AML-193 (cell line): ENCODE results near the gene DISP3.

Source experiments
- DNase-seq, 2 experiments: peaks; one replicate each; lab custom pipeline; 2025; lab: John Stamatoyannopoulos, UW

Gene DISP3

DNA sequence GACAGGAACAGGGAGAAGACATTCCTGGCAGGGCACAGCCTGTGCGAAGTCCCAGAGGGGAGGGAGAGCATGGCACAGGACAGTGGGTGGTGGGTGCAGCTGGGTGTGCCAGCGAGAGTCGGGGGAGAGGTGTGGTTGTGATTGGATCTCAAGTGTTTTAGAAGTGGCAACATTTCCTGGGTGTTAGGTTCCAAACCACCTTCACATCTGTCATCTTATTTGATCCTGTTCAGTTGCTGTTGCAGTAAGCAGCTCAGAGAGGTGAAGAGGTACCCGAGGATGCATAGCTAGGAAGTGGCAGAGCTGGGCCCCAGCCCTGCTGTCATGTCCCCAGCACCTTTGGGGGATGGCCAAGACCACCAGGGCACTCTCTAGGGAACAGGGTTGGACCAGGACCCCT is 22.0 kb upstream of the DISP3 start:
- DNase-seq: no peak

GRCh38 chr1:11458811-11459275 is 20.1 kb upstream of the DISP3 start:
- DNase-seq: no peak

DNA sequence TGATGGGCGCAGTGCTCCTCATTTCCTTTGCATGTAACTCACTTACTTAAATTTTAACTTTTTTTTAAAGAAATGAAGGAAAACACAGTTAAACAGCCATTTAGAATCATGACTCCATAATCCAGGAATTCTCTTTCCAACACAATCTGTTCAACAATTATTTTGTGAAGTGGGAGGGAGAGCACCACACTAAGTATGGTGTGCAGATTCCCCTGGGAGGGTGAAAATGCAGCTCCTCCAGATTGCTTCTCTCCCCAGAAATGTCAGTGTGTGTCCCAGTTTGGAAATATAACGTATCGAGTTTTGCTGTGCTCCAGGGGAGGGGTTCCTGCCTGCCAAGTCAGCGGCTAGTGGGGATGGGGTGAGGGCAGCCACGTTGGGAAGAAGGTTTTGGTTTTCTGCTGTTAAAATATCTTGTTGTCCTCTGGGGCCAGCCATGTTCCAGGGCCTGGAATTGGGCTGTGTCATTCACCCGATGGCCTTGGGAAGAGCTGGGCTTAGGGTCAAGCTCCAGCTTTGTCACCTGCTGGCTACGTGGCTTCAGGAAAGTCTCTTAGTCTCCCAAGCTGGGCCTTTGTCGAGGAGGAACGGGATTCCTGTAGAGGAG is 17.3 kb upstream of the DISP3 start:
- DNase-seq: no peak

GRCh38 chr1:11462224-11462923 is 16.6 kb upstream of the DISP3 start:
- DNase-seq: no peak

- DNase-seq: no peak
These were observed 15.8 kb upstream of the DISP3 start for GRCh38 chr1:11463177-11463576.

DNA sequence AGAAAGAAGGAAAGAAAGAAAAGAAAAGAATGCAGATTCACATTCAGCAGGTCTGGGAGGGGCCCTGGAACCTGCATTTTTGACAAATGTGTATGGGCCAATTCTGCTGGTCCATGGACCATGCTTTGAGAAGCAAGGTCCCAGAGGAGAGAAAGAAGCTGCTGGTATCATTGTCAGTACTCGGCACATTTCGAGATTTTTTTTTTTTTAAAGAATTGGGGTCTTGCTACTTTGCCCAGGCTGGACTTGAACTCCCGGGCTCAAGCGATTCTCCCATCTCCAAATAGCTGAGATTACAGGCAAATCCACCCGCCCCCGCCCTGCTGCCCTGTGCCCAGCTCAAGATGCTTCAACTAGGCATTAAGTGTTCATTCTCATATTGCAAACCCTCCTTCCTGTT is 13.6 kb upstream of the DISP3 start:
- DNase-seq: no peak

GRCh38 chr1:11466416-11466815 is 12.5 kb upstream of the DISP3 start:
- DNase-seq: no peak

GRCh38 chr1:11468878-11469277 is 10.1 kb upstream of the DISP3 start:
- no peak for DNase-seq

DNA sequence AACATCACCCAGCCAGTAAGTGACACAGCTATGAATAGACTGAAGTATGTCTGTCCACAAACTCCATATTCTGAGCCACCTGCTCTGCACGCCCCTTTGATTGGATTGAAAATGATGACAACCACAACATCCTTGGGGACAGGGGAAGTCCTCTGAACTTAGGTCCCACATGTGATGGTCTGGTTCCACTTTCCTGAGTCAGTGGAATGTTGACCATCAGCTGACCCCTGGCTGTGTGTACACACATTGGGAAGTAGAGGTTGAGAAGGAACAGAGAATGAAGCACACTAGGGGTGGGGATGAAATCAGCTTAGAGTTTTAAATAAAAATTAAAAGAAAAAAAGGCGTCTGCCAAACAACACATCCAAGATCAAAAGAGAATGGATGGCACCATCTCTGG is 8.0 kb upstream of the DISP3 start:
- no peak for DNase-seq

DNA sequence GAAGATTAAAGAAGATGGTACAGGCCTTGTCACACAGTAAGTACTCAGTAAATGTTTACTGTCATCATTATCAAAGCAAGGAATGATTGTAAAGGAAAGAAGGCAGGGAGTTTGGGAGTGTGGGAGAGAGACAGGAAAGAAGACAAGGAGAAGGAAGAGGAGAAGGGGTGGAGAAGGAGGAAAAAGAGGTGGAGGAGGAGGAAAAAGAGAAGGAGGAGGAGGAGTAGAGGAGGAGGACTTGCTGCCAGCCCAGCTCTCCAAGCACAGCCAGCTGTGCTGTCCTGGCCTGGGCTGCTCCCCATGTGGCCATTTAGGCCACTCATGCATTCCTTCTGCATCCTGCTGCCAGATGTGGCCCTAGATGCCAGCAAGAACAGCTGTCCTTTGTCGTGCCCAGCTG is 7.5 kb upstream of the DISP3 start:
- DNase-seq: no peak

- DNase-seq: no peak
These were observed 6.7 kb upstream of the DISP3 start for GRCh38 chr1:11472284-11472683.

DNA sequence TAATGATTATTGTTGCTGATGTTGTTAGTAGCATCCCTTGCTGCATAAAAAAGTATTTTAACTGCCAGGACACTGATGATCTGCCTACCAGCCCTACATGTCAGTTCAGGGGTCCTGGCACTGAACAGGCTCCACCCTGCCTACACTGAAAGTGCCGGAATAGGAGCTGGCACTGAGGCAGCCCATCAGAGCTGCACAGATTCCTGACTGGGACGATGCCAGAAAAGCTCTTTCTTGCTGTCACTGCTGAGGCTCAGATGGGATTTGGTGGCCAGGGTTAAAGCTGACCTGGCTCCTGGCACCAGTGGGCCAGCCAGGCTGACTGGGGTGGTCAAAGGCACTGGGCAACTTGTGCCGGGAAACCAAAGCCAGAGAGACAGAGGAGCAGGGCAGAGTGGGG is 6.2 kb upstream of the DISP3 start:
- no peak for DNase-seq

DNA sequence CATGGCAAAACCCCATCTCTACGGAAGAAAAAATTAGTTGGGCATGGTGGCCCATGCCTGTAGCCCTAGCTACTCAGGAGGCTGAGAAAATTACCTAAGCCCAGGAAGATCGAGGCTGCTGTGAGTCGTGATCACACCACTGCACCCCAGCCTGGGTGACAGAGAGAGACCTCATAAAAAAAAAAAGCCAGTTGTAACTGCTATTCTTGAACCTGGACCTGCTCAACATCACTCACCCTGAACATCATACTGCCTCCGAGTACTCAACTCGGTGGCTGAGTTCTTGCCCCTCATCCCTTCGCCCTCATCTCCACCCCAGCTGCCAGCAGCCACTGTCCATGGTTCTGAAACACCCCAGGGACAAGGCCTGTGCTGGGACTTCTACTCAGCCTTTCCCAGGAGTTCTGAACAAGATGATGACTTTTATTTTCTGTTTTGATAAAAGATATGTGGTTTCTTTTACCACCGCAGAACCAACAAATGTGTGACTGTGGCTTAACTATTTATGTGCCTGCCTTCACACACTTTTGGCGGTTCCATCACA is 5.4 kb upstream of the DISP3 start:
- DNase-seq: no peak

- no peak for DNase-seq
These were observed 4.1 kb upstream of the DISP3 start for GRCh38 chr1:11474826-11475225.

DNA sequence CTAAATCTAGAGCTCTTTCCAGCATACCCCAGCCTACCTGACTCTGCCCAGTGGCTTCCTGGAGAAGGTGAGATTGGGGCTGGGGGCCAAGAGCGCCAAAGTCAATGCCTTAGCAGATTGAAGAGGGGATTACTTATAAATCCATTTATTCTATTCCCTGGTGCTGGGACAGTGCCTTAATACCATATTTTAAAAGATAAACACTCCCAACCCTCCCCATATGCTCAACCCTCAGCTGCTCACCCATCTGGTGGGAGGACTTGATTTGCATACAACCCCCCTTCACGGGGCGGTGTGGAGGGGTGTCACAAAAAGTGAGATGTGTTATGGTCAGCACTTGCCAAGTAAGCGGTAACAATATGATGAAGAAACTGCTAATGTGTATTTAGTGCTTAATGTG is 3.2 kb upstream of the DISP3 start:
- DNase-seq: no peak

DNA sequence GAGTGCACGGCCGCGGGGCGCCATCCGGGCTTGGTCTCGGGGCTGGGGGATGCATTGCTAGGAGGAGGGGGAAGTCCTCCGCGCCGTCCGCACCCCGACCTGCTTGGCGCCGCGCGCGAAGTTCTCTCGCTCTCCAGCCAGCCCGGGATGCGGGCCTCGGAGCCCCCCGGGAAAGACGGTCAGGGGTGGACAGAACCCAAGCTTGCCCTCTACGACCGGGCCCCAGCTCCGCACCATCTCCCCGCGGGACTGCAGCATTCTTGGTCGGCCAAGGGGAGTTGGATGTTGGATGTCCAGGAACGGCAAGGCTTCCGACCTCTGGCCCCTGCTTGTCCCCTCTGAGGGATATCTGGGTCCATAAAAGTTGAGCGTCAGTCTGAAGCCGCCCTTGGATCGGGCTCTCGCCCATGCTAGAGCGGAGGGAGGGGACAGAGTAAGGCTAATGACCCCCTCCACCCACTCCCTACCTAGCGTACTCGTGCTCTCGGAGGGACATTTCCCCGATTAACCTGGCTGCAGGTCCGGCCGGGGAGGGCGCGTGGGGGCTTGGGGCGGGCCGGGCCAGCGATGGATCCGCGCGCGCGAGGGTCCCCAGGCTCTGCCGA is 522 bp downstream of the DISP3 start:
- no peak for DNase-seq

GRCh38 chr1:11481019-11481418 is 2.1 kb downstream of the DISP3 start:
- no peak for DNase-seq

GRCh38 chr1:11482198-11482597 is 3.2 kb downstream of the DISP3 start:
- DNase-seq: no peak

- no peak for DNase-seq
These were observed 3.9 kb downstream of the DISP3 start for GRCh38 chr1:11482701-11483479.

DNA sequence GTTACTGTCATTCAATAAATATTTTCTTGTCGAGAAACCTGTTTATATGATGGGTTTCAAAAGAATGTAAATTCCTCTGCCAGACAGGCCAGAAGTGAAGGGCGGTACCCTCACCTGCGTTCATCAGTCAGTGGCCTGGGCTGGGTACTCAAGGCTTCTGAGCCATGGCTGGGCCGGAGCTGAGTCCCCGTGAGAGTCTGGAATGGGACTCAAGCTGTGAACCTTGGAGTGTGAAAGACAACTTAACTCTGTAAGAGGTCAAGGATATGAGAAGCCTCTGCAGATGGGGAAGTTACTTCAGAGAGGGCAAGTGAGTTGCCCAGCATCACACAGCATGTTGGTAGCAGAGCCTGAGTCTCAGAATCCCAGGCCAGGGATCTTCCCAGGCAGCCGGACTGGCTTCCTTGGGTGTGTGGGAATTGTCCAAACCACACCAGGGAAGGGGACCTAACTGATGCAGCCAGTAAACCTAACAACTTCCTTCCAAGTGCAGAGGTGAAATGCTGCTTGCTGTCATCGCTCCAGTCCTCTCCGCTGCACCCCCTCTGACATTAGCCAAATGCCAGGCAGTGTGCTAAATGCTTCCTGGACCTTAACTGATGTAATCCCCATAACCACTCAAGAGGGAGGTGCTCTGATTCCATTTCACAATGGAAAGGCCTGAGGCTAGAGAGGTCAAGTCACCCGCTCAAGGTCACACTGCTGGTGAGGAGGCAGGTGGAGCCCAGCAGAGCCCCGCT is 4.8 kb downstream of the DISP3 start:
- no peak for DNase-seq

- DNase-seq: no peak
These were observed 5.3 kb downstream of the DISP3 start for GRCh38 chr1:11484321-11484655.

DNA sequence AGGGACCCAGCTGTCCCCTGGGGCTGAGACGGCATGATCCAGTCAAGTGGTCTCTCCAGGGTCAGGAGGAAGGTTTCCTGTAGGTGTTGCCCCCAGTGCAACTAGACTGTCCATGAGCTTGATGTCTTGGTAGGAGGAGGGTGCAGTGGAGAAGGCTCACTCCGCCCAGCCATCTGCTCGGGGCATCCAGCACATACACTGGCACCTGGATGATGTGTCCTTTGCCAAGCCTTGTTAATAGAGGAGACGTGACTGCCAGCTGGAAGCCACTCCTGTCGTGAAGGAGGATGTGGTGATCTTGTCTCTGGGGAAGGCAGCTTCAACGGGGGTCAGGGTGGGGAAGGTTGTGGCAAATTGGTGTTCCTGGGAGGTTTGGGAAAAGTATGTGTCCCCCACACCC is 6.2 kb downstream of the DISP3 start:
- DNase-seq: no peak
